ENCODE results near the gene TMX3. TPM values are rescaled to one million over a fixed set of nuclear protein-coding genes. Genes with fewer than 3 reads are reported as not detected.

The TMX3 gene
- total RNA-seq, 2 experiments from 2014 or later, result 46.9 to 49.9 TPM

- Mint-ChIP-seq H3K27ac (no peak overlapping the region), H3K36me3 (ENCODE audit: low read depth) (no peaks in the 10 kb centered on the region), H3K4me3 (no peak overlapping the region), H3K9me3 (ENCODE audit: low read depth) (no peaks in the 10 kb centered on the region), H3K27me3 (peaks cover 2% of the 10 kb centered on the region), H3K4me1 (no peaks in the 10 kb centered on the region)
- CTCF ChIA-PET, result no interaction called here
- no peak for DNase-seq
- ATAC-seq, result peak; percentile 30
- intact Hi-C loops (cut with DNase I, micrococcal nuclease), result loop anchor here in 1 of 2 experiments (5.0 kb wide), 1 partner anchor 75 kb away; no protein-coding TSS in a partner anchor
- POLR2A ChIA-PET, result no interaction called here
Observed at GRCh38 chr18:68662754-68663153, 52.2 kb downstream of the TMX3 start.

- H3K9me3 Mint-ChIP-seq (ENCODE audit: low read depth), result no peaks in the 10 kb centered on the region
- no peak for DNase-seq
- H3K4me3 Mint-ChIP-seq, result no peak overlapping the region
- no peak for ATAC-seq
- POLR2A ChIA-PET, result interaction anchor here (0.8 kb wide), 1 partner anchor 452 kb away, joined by 4 read pairs; no protein-coding TSS in a partner anchor
- H3K36me3 Mint-ChIP-seq (ENCODE audit: low read depth), result no peaks in the 10 kb centered on the region
- H3K27me3 Mint-ChIP-seq, result no peaks in the 10 kb centered on the region
- no peak overlapping the region for H3K27ac Mint-ChIP-seq
- H3K4me1 Mint-ChIP-seq, result no peaks in the 10 kb centered on the region
- intact Hi-C loops (cut with DNase I, micrococcal nuclease), result loop anchor here (1.0 to 5.0 kb wide), 3 partner anchors 77 to 1443 kb away; partner anchors contain the start of gene DSEL (in 1 of the 2)
- CTCF ChIA-PET, result interaction anchor here (0.6 to 2.5 kb wide), 14 partner anchors 10 to 1444 kb away, joined by 3 to 12 read pairs (median 3); no protein-coding TSS in a partner anchor
Observed at GRCh38 chr18:68660354-68661183, 54.3 kb downstream of the TMX3 start.

- ChIA-PET CTCF (interaction anchor here (0.7 kb wide), 1 partner anchor 32 kb away, joined by 4 read pairs; no protein-coding TSS in a partner anchor), POLR2A (no interaction called here)
- peaks cover 11% of the 10 kb centered on the region for H3K27me3 Mint-ChIP-seq
Observed at GRCh38 chr18:68648191-68648590, 66.7 kb downstream of the TMX3 start.

GRCh38 chr18:68642003-68642402 lies 72.9 kb downstream of the TMX3 start:
- intact Hi-C loops (cut with DNase I, micrococcal nuclease), result no loop called here
- ATAC-seq, result no peak
- POLR2A ChIA-PET, result no interaction called here
- DNase-seq, result no peak
- Mint-ChIP-seq H3K4me1 (no peaks in the 10 kb centered on the region), H3K36me3 (ENCODE audit: low read depth) (no peaks in the 10 kb centered on the region), H3K27me3 (peaks cover 21% of the 10 kb centered on the region), H3K4me3 (no peak overlapping the region), H3K9me3 (ENCODE audit: low read depth) (no peaks in the 10 kb centered on the region), H3K27ac (no peak overlapping the region)
- CTCF ChIA-PET, result interaction anchor here (1.1 kb wide), 2 partner anchors 18 to 153 kb away, joined by 3 read pairs; no protein-coding TSS in a partner anchor

More at GRCh38 chr18:68648191-68648590, 66.7 kb downstream of the TMX3 start:
- ATAC-seq (no peak), DNase-seq (no peak)
- no peaks in the 10 kb centered on the region for H3K36me3 Mint-ChIP-seq (ENCODE audit: low read depth)
- H3K9me3 Mint-ChIP-seq (ENCODE audit: low read depth), result no peaks in the 10 kb centered on the region
- H3K27ac Mint-ChIP-seq, result no peak overlapping the region
- H3K4me3 Mint-ChIP-seq, result no peak overlapping the region
- intact Hi-C loops (cut with DNase I, micrococcal nuclease), result no loop called here
- no peaks in the 10 kb centered on the region for H3K4me1 Mint-ChIP-seq

DNA sequence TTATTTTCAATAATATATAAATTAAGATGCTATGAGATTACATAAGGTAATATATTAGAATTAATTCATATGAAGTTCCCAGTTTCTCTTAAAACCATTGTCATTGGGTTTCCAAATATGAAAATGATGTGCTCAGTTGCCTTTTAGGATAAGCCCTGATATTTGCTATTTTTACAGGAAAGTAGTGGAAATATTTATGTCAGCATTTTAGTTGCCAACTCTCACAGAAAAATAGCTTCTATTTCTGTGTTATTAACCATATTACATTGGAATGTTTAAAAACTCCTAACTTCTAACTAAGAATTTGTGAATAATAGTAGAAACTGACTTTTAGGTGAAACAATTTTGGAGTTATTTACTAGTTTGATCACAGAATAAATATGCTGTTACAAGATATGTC lies 74.0 kb downstream of the TMX3 start:
- H3K4me1 Mint-ChIP-seq, result no peaks in the 10 kb centered on the region
- ChIA-PET CTCF (interaction anchor here (1.1 kb wide), 1 partner anchor 152 kb away, joined by 3 read pairs; no protein-coding TSS in a partner anchor), POLR2A (no interaction called here)
- peaks cover 19% of the 10 kb centered on the region for H3K27me3 Mint-ChIP-seq
- ATAC-seq (no peak), DNase-seq (no peak)
- H3K27ac Mint-ChIP-seq, result no peak overlapping the region
- H3K36me3 Mint-ChIP-seq (ENCODE audit: low read depth), result no peaks in the 10 kb centered on the region
- no peaks in the 10 kb centered on the region for H3K9me3 Mint-ChIP-seq (ENCODE audit: low read depth)
- intact Hi-C loops (cut with DNase I, micrococcal nuclease), result no loop called here
- no peak overlapping the region for H3K4me3 Mint-ChIP-seq

DNA sequence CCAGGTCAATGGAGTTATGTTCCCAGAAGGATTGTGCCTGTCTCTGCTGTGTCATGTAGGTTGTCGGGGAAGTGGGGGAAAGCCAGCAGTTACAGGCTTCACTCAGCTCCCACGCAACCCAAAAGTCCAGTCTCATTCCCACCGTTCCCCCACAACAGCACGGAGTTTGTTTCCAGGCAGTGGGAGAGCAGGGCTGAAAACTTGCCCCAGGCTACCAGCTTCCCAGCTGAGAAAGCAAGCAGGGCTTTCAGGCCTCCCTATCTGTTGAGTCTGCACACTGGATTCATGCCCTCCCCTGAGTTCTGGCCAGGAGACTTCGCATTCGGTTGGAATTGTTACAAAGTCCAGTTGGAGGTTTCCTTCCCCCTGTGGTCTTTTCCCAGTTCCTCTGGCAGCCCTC lies 76.3 kb downstream of the TMX3 start:
- CTCF ChIA-PET, result interaction anchor here (0.7 kb wide), 1 partner anchor 198 kb away, joined by 3 read pairs; no protein-coding TSS in a partner anchor
- intact Hi-C loops (cut with DNase I, micrococcal nuclease), result no loop called here

DNA sequence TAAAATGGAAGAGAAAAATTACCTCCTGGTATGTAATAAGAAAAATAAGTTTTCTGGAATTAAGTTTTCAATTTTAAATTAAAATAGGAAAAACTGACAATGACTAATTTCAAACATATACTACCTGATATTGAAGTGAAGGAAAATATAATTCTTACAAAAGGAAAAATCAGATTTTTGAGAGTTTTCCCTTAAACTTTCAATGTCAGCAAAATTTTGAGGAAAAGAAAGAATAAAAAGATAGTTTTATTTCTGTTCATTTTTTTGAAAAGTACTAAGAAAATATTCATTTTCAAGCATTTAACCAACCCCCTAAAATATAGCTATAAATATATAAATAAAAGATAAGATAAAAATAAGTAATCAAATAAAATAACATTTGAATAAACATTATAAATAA lies 87.1 kb downstream of the TMX3 start:
- Mint-ChIP-seq H3K4me3 (no peak overlapping the region), H3K9me3 (ENCODE audit: low read depth) (no peaks in the 10 kb centered on the region), H3K27me3 (peaks cover 2% of the 10 kb centered on the region), H3K4me1 (no peaks in the 10 kb centered on the region), H3K27ac (no peak overlapping the region), H3K36me3 (ENCODE audit: low read depth) (no peaks in the 10 kb centered on the region)
- intact Hi-C loops (cut with DNase I, micrococcal nuclease), result no loop called here
- DNase-seq, result no peak
- POLR2A ChIA-PET, result no interaction called here
- ATAC-seq, result no peak
- CTCF ChIA-PET, result no interaction called here

More for the DNA sequence above, 76.3 kb downstream of the TMX3 start:
- POLR2A ChIA-PET, result no interaction called here
- Mint-ChIP-seq H3K36me3 (ENCODE audit: low read depth) (no peaks in the 10 kb centered on the region), H3K9me3 (ENCODE audit: low read depth) (no peaks in the 10 kb centered on the region), H3K27me3 (peaks cover 15% of the 10 kb centered on the region), H3K4me1 (no peaks in the 10 kb centered on the region), H3K4me3 (no peak overlapping the region), H3K27ac (no peak overlapping the region)
- ATAC-seq, result no peak
- DNase-seq, result no peak

Other genes starting within 250 kb of the TMX3 start
- 1 to 10 TPM; 1.8 to 2.3 TPM for gene CCDC102B, start 83.0 kb upstream of the TMX3 start, total RNA-seq

Data from activated CD4-positive, alpha-beta T cell treated with anti-CD3 and anti-CD28 coated beads for 36 hours (primary cell).